SU-DHL-6 (cell line): ENCODE measurements around the gene KAZN.

Source experiments
- H2AFZ ChIP-seq: fragments of 200-600 bp; sonication (generic); 2 replicates; pipeline ENCODE4 v1.6.1; 2014; ENCODE audit warnings: low read depth, mild to moderate bottlenecking, moderate library complexity, mixed read lengths, antibody characterized with exemption, low read length; ENCODE audit not compliant: severe bottlenecking
- H3F3A ChIP-seq: fragments of 200-600 bp; shearing (Covaris generic); 2 replicates; pipeline ENCODE4 v1.6.0; 2016; ENCODE audit warnings: antibody characterized with exemption, mild to moderate bottlenecking; ENCODE audit not compliant: insufficient read depth
- H3K27ac ChIP-seq: fragments of 200-600 bp; sonication (generic); 2 replicates; pipeline ENCODE4 v1.5.1; 2016; ENCODE audit warnings: low read depth, mild to moderate bottlenecking, low read length, moderate library complexity, mixed read lengths
- H3K27me3 ChIP-seq: fragments of 200-600 bp; sonication (generic), shearing (Covaris generic); 2 replicates; pipeline ENCODE4 v1.6.0; 2014; ENCODE audit warnings: mild to moderate bottlenecking, low read length
- H3K36me3 ChIP-seq: fragments of 200-600 bp; sonication (generic); 2 replicates; pipeline ENCODE4 v1.6.1; 2014; ENCODE audit warnings: mild to moderate bottlenecking, low read length, mixed read lengths
- H3K4me2 ChIP-seq: fragments of 300-600, 200-600 bp; shearing (Covaris generic), sonication (generic); 2 replicates; pipeline ENCODE4 v1.6.0; 2014; ENCODE audit warnings: low read length, low read depth, mild to moderate bottlenecking; ENCODE audit not compliant: poor library complexity, severe bottlenecking
- H3K4me3 ChIP-seq: fragments of 200-600 bp; sonication (generic); 2 replicates; pipeline ENCODE4 v1.5.1; 2014; ENCODE audit warnings: antibody characterized with exemption, low read length, mild to moderate bottlenecking, mixed read lengths; ENCODE audit not compliant: insufficient read depth, poor library complexity, severe bottlenecking
- H3K79me2 ChIP-seq: fragments of 200-600 bp; sonication (generic); 2 replicates; pipeline ENCODE4 v1.6.1; 2014; ENCODE audit warnings: mild to moderate bottlenecking, low read length, moderate library complexity; ENCODE audit not compliant: insufficient read depth
- H3K9ac ChIP-seq: fragments of 200-600 bp; sonication (generic); 2 replicates; pipeline ENCODE4 v1.7.0; 2014; ENCODE audit warnings: mild to moderate bottlenecking, low read length
- H3K9me2 ChIP-seq: fragments of 200-600 bp; sonication (generic); replicated peaks from 2 replicates; pipeline ENCODE4 v1.6.1; 2014; ENCODE audit warnings: low read length; ENCODE audit not compliant: insufficient read depth
- H3K9me3 ChIP-seq: fragments of 200-600 bp; sonication (generic); 2 replicates; pipeline ENCODE4 v1.6.1; 2014; ENCODE audit warnings: low read length, mixed read lengths; ENCODE audit not compliant: insufficient read depth
- H4K20me1 ChIP-seq: fragments of 200-600 bp; sonication (generic); 2 replicates; pipeline ENCODE4 v1.6.1; 2014; ENCODE audit warnings: low read depth, mild to moderate bottlenecking, antibody characterized with exemption, low read length, moderate library complexity, mixed read lengths
- CTCF ChIP-seq: fragments of 200-600 bp; sonication (generic); IDR thresholded peaks from one replicate; pipeline ENCODE4 v1.5.1; 2017; ENCODE audit warnings: antibody characterized with exemption, mild to moderate bottlenecking, low read length, moderate library complexity; ENCODE audit not compliant: insufficient read depth, poor library complexity, severe bottlenecking
- EZH2phosphoT487 ChIP-seq: fragments of 200-600 bp; sonication (generic), shearing (Covaris generic); conservative IDR thresholded peaks from 2 replicates; pipeline ENCODE4 v1.6.1; 2018; ENCODE audit warnings: mild to moderate bottlenecking, antibody characterized with exemption, low read length, moderate library complexity, mixed read lengths

Gene KAZN

GRCh38 chr1:15029786-15030185 lies 431.3 kb downstream of the KAZN start:
- H3K9ac ChIP-seq = no peak overlapping the region
- H3K79me2 ChIP-seq = no peaks in the 10 kb centered on the region
- no peak overlapping the region for H3K27ac ChIP-seq
- no peaks in the 10 kb centered on the region for H3K9me2 ChIP-seq
- H3K27me3 ChIP-seq = no peaks in the 10 kb centered on the region
- no peaks in the 10 kb centered on the region for H3K9me3 ChIP-seq
- no peak overlapping the region for H3K4me2 ChIP-seq
- H3K36me3 ChIP-seq = no peaks in the 10 kb centered on the region
- TF ChIP-seq CTCF (no peak), EZH2phosphoT487 (no peak)
- no peak overlapping the region for H3K4me3 ChIP-seq
- H3F3A ChIP-seq = no peaks in the 10 kb centered on the region
- H4K20me1 ChIP-seq = no peaks in the 10 kb centered on the region
- no peak overlapping the region for H2AFZ ChIP-seq

GRCh38 chr1:15031251-15031933 lies 432.9 kb downstream of the KAZN start:
- TF ChIP-seq EZH2phosphoT487 (no peak), CTCF (no peak)
- H3F3A ChIP-seq = no peaks in the 10 kb centered on the region
- H2AFZ ChIP-seq = no peak overlapping the region
- H3K9me2 ChIP-seq = no peaks in the 10 kb centered on the region
- no peak overlapping the region for H3K9ac ChIP-seq
- no peaks in the 10 kb centered on the region for H3K9me3 ChIP-seq
- H3K27me3 ChIP-seq = no peaks in the 10 kb centered on the region
- H3K4me2 ChIP-seq = no peak overlapping the region
- no peaks in the 10 kb centered on the region for H3K36me3 ChIP-seq
- H3K79me2 ChIP-seq = no peaks in the 10 kb centered on the region
- H4K20me1 ChIP-seq = no peaks in the 10 kb centered on the region
- H3K4me3 ChIP-seq = no peak overlapping the region
- no peak overlapping the region for H3K27ac ChIP-seq

GRCh38 chr1:15033264-15033663 lies 434.8 kb downstream of the KAZN start:
- Histone ChIP-seq H3F3A (no peaks in the 10 kb centered on the region), H3K79me2 (no peaks in the 10 kb centered on the region), H3K36me3 (no peaks in the 10 kb centered on the region), H2AFZ (no peak overlapping the region), H3K4me2 (no peak overlapping the region), H3K27ac (no peak overlapping the region), H3K9ac (no peak overlapping the region), H3K9me3 (no peaks in the 10 kb centered on the region), H3K27me3 (no peaks in the 10 kb centered on the region), H3K9me2 (no peaks in the 10 kb centered on the region), H4K20me1 (no peaks in the 10 kb centered on the region), H3K4me3 (no peak overlapping the region)
- TF ChIP-seq CTCF (no peak), EZH2phosphoT487 (no peak)
